KBM-7 (cell line): Measurements from ENCODE around the gene DPP6.

ENCODE experiments used
- DNase-seq: peaks from one replicate; pipeline ENCODE4 v3.0.0-alpha.2; 2015
- in situ Hi-C: fragments of 300-500 bp; cut with MboI; formaldehyde crosslinking; loops from 2 replicates; pipeline ENCODE4 v1.14.3; 2020; ENCODE audit warnings: low sequenced_read_pairs, low pct_unique_long_range_greater_than_20kb, mixed read lengths

The DPP6 gene

DNA sequence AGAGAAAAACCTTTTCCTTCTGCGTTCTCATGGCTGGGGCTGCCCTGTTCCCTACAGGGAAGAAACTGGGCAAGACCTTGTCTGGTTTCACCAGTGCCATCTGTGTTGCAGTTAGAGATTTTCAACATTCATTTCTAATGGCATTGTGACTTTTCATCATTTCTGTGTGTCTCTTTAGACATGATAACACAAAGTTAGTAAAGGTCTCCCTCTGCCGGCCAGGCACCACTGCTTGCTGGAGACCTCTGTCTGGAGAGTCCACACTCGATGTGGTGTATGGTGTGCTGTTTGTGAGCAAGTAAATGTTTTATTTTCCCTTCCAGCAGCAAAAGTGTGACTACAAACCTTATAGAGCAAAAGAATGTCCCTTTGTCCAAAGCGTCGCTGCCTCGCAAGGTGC lies 737.2 kb downstream of the DPP6 start:
- DNase-seq, result no peak
- in situ Hi-C loops, result no loop called here

DNA sequence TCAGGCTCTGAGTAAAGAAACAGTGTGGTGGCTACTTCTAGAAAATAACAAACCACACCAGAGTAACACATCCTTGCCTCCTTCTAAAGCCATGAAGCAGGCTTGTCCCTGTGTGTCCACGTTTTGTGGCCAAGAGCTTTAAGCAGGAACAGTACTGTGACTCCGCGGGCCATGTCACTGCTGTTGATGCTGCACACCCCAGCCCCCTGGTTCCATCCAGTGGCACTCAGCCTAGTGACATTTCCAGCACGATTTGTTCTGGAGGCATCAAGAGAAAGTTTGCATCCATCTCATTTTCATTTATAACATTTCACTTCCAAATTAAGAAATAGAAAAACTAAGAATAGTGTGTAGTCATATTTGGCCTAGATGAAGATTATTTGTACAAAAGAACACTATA lies 739.4 kb downstream of the DPP6 start:
- in situ Hi-C loops, result no loop called here
- DNase-seq, result no peak

GRCh38 chr7:154792436-154793055 lies 740.3 kb downstream of the DPP6 start:
- DNase-seq, result no peak
- in situ Hi-C loops, result no loop called here

DNA sequence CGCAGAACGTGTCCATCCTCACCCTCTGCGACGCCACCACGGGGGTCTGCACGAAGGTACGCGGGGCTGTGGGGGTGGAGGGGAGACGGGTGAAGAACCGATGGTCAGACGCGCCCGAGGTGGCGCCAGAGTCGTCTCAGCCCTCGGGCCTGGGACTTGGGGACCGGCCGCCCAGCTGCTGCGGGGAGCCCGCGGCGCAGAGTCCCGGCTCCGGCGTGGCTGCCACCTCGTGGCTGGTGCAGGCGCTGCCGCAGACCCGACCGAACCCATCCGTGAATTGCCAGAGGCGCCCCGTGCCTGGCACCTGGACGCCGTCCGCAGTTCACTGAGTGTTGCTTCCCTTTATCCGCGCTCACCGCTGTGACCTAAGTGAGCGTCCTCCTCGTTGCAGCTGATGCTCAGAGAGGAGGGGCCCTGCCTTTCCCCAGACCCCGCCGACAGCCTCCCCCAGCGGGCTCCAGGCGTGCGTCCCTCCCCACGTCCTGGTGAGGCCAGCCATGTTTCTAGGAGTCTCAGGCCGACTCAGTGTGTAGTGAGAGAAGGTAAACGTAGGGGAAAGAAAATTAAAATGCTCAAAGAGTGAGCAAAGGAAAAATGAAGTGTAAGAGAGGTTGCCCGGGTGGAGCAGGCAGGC lies 742.1 kb downstream of the DPP6 start:
- DNase-seq, result no peak
- in situ Hi-C loops, result no loop called here

DNA sequence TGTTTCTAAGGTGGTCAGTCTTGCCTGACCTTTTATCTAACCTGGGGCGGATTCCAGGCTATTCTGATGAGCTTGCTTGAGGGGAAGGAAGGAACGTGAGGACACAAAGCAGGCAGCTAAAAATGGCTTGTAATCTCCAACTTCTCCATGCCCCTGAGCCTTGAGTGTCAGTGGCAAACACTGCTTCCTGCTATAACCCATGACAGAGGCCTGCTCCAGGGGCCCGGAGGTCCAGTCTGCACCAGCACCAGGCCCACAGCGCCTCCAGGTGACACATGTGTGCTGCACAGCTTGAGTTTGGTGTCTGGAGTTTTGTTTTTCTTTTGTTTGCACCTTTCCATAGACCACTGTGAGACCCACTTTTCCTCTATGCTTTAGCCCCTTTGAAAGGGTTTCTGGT lies 742.8 kb downstream of the DPP6 start:
- DNase-seq, result no peak
- in situ Hi-C loops, result no loop called here

- in situ Hi-C loops, result no loop called here
- DNase-seq, result no peak
Observed at GRCh38 chr7:154795437-154795836, 743.2 kb downstream of the DPP6 start.

DNA sequence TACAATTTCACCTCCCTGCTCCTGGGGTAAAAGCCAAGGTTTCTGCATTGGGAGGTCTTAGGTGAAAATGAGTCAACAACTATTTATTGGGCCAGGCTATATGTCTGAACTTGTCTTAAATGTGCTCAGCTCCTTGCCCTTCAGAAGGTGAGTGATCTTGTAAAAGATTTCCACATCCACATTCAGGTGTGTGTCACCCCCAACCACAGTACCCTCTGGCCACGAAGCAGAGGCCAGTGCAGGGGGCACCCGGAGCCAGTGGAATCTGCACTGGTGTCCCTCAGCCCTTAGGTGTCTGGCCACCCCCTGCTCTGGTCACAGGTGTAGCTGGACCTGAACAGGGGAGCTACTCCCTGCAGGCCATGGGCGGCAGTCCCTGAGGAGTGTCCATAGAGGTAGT lies 752.3 kb downstream of the DPP6 start:
- in situ Hi-C loops, result no loop called here
- DNase-seq, result no peak

DNA sequence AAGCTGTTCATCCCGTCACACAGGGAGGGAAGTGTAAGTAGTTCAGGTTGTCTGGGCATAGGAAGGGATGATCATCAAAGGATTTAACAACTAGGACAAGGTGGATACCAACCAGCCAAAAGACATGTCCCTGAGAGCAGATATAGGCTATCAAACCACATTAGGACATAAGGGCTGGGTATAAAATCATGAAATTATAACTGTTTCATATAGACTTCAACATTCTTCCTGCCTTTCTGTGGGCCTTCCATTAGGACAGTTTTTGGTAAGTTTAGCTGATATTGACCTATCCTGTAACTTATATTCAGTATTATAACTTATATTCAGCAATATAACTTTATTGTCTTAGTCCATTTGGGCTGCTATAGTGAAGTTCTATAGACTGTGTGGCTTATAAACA lies 759.8 kb downstream of the DPP6 start:
- in situ Hi-C loops, result no loop called here
- DNase-seq, result no peak

DNA sequence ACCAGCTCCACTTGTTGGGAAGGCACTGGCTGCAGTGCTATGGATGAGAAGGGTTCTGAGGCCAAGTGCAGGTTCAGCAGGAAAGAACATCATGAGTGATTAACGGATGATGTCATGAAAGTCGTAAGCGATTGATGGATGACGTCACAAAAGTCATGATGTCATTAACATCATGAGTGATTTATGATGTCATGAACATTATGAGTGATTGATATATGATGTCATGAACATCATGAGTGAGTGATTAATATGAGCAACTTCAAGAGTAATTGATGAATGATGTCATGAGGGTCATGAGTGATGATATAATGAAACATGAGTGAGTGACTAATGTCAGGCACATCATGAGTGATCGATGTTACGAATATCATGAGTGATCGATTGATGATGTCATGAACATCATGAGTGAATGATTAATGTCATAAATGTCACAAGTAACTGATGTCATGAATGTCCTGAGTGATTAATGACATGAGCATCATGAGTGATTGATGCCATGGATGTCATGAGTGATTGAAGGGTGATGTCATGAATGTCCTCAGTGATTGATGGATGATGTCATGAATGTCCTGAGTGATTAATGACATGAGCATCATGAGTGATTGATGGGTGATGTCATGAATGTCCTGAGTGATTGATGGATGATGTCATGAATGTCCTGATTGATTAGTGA lies 765.2 kb downstream of the DPP6 start:
- peak; percentile 2 for DNase-seq
- in situ Hi-C loops, result no loop called here

GRCh38 chr7:154827007-154827406 lies 774.8 kb downstream of the DPP6 start:
- in situ Hi-C loops, result no loop called here
- DNase-seq, result no peak

- in situ Hi-C loops, result no loop called here
- peak; percentile 5 for DNase-seq
Observed at GRCh38 chr7:154832557-154833138, 780.5 kb downstream of the DPP6 start.

- in situ Hi-C loops, result no loop called here
- no peak for DNase-seq
Observed at GRCh38 chr7:154836021-154836448, 783.8 kb downstream of the DPP6 start.

- in situ Hi-C loops, result no loop called here
- no peak for DNase-seq
Observed at GRCh38 chr7:154837087-154837486, 784.9 kb downstream of the DPP6 start.

GRCh38 chr7:154837622-154838021 lies 785.4 kb downstream of the DPP6 start:
- in situ Hi-C loops, result no loop called here
- no peak for DNase-seq

- in situ Hi-C loops, result no loop called here
Observed at GRCh38 chr7:154840086-154840485, 787.9 kb downstream of the DPP6 start.

DNA sequence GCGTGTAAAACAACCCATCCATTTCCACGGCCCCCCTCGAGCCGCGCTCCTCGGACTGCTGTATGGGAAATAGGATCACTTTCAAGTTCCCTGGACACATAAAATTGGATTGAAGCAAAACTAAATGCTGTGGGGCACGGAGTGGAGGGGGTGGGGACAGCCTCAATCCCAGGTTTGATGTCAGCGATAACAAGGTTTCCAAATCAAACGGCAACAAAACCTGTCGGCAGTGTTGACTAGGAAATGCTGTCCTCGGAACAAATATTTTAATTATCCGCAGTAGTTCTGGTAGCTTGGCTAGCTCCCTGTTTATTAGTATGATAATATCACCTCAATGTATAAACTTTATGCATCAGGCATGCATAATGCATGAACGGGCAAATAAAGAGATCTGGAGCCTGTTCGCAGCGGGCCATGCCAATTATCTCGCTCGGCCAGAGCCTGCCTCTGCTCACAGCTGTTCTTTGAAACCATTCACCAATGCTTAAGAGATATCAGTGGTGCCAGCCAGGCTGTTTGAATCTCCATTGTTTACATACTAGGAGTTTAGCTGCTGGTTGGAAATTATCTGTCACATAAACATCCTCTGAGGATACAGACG lies 789.6 kb downstream of the DPP6 start:
- in situ Hi-C loops, result no loop called here
- no peak for DNase-seq

More at GRCh38 chr7:154840086-154840485, 787.9 kb downstream of the DPP6 start:
- no peak for DNase-seq

- no peak for DNase-seq
Observed at GRCh38 chr7:154842591-154842990, 790.4 kb downstream of the DPP6 start.

GRCh38 chr7:154843670-154844237 lies 791.6 kb downstream of the DPP6 start:
- in situ Hi-C loops, result no loop called here
- DNase-seq, result no peak

More at GRCh38 chr7:154842591-154842990, 790.4 kb downstream of the DPP6 start:
- in situ Hi-C loops, result no loop called here

DNA sequence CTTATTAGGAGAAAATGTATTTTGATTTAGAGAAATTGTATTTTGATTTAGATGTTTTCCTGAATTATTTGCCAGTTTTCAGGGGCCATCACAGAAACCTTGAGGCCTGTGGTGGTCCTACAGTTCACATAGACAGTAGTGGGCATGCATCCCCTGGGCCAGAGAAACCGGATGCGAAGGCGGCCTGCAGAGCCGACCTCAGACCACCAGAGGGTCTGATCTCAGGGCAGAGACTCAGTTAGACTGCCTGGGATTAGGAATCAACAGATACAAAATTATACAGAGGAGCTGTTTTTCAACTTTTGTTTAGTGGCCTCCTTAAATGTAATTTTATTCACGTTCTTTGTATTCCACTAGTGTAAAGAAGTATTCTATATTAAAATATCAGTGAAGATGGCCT lies 792.3 kb downstream of the DPP6 start:
- in situ Hi-C loops, result no loop called here
- DNase-seq, result no peak

DNA sequence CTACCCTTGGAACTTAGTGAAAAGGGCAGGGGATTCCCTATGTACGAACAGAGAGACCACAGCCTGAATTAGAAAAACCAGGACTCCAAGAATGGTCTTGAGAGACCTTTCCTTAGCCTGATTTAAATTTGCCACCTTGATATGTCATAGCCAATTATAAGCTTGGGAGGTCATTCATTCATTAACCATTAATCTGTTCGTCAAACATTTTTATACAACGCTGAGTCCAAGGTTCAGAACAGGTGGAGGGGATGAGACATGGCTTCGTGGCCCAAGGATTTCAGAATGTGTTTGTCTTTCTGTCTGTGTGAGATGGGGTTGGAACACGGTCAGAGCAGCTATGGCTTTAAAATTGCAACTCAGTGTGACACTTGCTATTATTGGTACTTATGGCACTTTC lies 792.8 kb downstream of the DPP6 start:
- DNase-seq, result no peak
- in situ Hi-C loops, result no loop called here
